Large intestine (tissue), 3 donors: ENCODE data around the gene ETFA. TPM values are rescaled to one million over a fixed set of nuclear protein-coding genes. Genes with fewer than 3 reads are reported as not detected.

ENCODE experiments used
- DNase-seq, 2 donors: peaks; one replicate each; pipeline versions ENCODE4 v3.0.0 to v3.0.0-alpha.2; 2013
- H3K27ac ChIP-seq: one replicate; pipeline ENCODE4 v1.5.1; 2013; ENCODE audit warnings: low read length
- H3K27me3 ChIP-seq: 2 replicates; pipeline ENCODE4 v1.6.1; 2013; ENCODE audit warnings: low read length; ENCODE audit not compliant: control insufficient read depth, insufficient read depth
- H3K36me3 ChIP-seq: 2 replicates; pipeline ENCODE4 v1.6.1; 2013; ENCODE audit warnings: low read length; ENCODE audit not compliant: control insufficient read depth, insufficient read depth
- H3K4me1 ChIP-seq: one replicate; pipeline ENCODE4 v1.6.1; 2013; ENCODE audit warnings: low read length; ENCODE audit not compliant: control insufficient read depth, insufficient read depth
- H3K4me3 ChIP-seq: one replicate; pipeline ENCODE4 v1.5.1; 2013; ENCODE audit warnings: low read length
- H3K9me3 ChIP-seq: one replicate; pipeline ENCODE4 v1.6.1; 2013; ENCODE audit warnings: mild to moderate bottlenecking, low read depth, low read length, moderate library complexity; ENCODE audit not compliant: control insufficient read depth
- WGBS: methylation state at CpG from one replicate; pipeline ENCODE4 v1.1.5; 2013; ENCODE audit warnings: low lambda C conversion rate; ENCODE audit not compliant: insufficient coverage; 5-methylcytosine and 5-hydroxymethylcytosine counted together
- polyA plus RNA-seq: library from polyadenylated mRNA; unstranded; fragments of 120-200 nt; gene quantifications from one replicate; pipeline ENCODE4 v1.2.1, GENCODE V29; 2013

Gene ETFA
- polyA plus RNA-seq, 1 donor, result 179 TPM

GRCh38 chr15:76175442-76175841, 135.8 kb downstream of the ETFA start:
- H3K9me3 ChIP-seq, result no peaks in the 10 kb centered on the region
- DNase-seq, result no peak
- no peak overlapping the region for H3K27ac ChIP-seq
- no CpG with 5 or more reads among the region's 8 CpGs for WGBS
- no peaks in the 10 kb centered on the region for H3K4me1 ChIP-seq
- peaks cover 23% of the 10 kb centered on the region for H3K27me3 ChIP-seq
- no peak overlapping the region for H3K4me3 ChIP-seq
- no peaks in the 10 kb centered on the region for H3K36me3 ChIP-seq

GRCh38 chr15:76174654-76175053, 136.6 kb downstream of the ETFA start:
- no peaks in the 10 kb centered on the region for H3K36me3 ChIP-seq
- peaks cover 23% of the 10 kb centered on the region for H3K27me3 ChIP-seq
- DNase-seq, result no peak
- no peak overlapping the region for H3K27ac ChIP-seq
- WGBS, result no CpG with 5 or more reads among the region's 5 CpGs
- no peaks in the 10 kb centered on the region for H3K9me3 ChIP-seq
- H3K4me3 ChIP-seq, result no peak overlapping the region
- no peaks in the 10 kb centered on the region for H3K4me1 ChIP-seq

- H3K27ac ChIP-seq, result no peak overlapping the region
- no CpG with 5 or more reads among the region's 8 CpGs for WGBS
- H3K9me3 ChIP-seq, result no peaks in the 10 kb centered on the region
- no peak for DNase-seq
- H3K4me1 ChIP-seq, result no peaks in the 10 kb centered on the region
- H3K4me3 ChIP-seq, result no peak overlapping the region
- peaks cover 15% of the 10 kb centered on the region for H3K27me3 ChIP-seq
- no peaks in the 10 kb centered on the region for H3K36me3 ChIP-seq
Measured at GRCh38 chr15:76173317-76173834, 137.9 kb downstream of the ETFA start.

- Histone ChIP-seq H3K27me3 (peaks cover 9% of the 10 kb centered on the region), H3K36me3 (no peaks in the 10 kb centered on the region), H3K4me1 (no peaks in the 10 kb centered on the region), H3K27ac (no peak overlapping the region), H3K9me3 (no peaks in the 10 kb centered on the region), H3K4me3 (no peak overlapping the region)
- WGBS, result no CpG with 5 or more reads among the region's 16 CpGs
- DNase-seq, result no peak
Measured at GRCh38 chr15:76172782-76173181, 138.5 kb downstream of the ETFA start.

DNA sequence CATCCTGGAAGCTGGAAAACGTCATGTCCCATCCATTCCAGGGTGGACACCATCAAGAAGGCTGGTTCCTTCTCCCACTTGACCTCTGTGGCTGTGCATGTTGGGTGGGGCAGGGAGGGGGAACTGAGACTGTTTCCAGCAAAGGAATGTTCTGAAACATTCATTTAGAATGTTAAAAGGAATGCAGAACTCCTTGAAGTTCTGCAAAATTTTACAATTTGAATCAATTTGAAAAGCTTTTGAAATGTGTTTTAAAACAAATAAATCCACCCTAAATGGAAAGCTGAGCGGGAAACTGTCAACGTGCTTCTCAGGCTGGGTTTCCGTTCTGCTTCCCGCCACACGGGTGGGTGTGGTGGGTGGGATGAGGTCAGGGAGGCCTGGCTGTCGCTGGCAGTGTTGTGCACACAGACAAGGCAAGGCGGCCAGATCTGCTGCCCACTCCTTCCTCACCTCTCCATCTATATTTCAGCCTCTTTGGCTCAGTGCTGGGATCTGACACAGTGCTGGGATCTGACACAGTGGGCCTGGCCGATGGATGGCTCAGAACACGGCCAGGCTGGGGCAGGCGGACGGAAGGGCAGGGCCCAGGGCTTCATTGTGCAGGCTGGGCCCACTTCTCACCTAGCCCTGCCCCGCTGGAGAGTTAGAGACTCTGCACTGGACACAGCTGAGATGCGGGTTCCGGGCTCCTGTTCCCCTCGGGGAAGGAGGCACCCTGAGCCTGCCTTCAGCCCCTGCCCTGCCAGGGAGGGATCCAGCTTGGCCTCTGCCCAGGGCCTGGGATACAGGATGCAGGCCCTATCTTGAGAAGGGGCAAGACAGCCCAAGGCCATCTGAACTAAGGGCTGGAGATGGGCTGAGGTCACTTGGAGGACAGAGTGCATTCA, 141.1 kb downstream of the ETFA start:
- Histone ChIP-seq H3K4me3 (no peak overlapping the region), H3K9me3 (no peaks in the 10 kb centered on the region), H3K36me3 (no peaks in the 10 kb centered on the region), H3K27me3 (no peaks in the 10 kb centered on the region), H3K4me1 (no peaks in the 10 kb centered on the region), H3K27ac (no peak overlapping the region)
- WGBS, result no CpG with 5 or more reads among the region's 16 CpGs
- no peak for DNase-seq

DNA sequence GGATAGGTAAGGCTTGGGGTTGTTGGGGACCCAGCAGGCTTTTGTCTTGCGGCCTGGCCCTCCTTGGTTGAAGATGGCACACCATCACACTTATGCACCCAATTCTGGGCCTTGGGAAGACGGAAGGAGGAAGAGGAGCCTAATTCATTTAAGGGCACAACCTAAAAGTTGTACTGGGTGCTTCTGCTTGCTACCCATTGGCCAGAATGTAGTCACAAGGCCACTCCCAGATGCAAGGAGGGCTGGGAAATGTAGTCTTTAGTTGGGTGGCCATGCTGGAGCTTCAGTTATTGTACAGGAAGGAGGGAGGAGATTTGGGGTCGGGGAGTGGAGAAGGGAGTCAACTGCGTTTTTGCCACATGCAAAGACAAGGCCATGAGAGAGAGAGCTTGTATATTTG, 142.3 kb downstream of the ETFA start:
- no peak overlapping the region for H3K4me3 ChIP-seq
- WGBS, result no CpG with 5 or more reads among the region's 4 CpGs
- DNase-seq, result no peak
- no peaks in the 10 kb centered on the region for H3K36me3 ChIP-seq
- H3K9me3 ChIP-seq, result no peaks in the 10 kb centered on the region
- H3K27me3 ChIP-seq, result no peaks in the 10 kb centered on the region
- H3K4me1 ChIP-seq, result no peaks in the 10 kb centered on the region
- H3K27ac ChIP-seq, result no peak overlapping the region

DNA sequence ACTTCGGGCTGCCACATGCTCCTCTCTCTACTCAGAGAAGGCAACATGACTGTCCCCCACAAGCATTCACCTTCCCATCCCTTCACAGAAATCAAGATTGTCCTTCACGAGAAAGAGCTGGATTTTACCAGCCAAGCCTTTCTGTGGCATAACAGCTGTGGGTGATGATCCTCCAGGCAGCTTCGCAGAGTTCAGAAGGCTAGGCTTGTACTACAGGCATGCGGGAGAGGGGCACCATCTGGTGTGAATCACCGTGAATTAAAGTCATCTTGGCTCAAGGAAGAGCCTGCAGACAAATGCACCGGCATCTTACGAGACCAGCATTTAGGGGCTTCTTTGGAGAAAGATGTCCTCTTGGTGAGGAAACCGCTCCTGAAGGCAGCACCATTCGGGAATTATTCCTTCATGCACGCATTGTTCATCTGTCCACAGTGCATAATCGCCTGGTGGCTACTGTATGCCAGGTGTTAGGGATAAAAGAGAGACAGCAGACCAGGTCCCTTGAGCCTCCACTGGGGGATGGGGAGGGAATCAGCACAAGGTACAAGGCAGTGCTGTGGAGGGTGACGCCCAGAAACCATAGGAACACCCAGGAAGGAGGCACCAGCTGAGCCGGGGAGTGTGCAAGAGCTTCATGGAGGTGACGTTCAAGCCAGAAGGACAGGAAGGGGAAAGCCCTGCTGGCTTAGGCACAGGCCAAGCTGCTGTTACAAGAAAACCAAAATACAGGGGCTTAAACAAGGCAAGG, 142.9 kb downstream of the ETFA start:
- Histone ChIP-seq H3K27me3 (no peaks in the 10 kb centered on the region), H3K36me3 (no peaks in the 10 kb centered on the region), H3K4me3 (no peak overlapping the region), H3K27ac (no peak overlapping the region), H3K4me1 (peaks cover 5% of the 10 kb centered on the region), H3K9me3 (no peaks in the 10 kb centered on the region)
- no CpG with 5 or more reads among the region's 14 CpGs for WGBS
- DNase-seq, result no peak

- DNase-seq, result no peak
- Histone ChIP-seq H3K4me1 (peaks cover 13% of the 10 kb centered on the region), H3K36me3 (no peaks in the 10 kb centered on the region), H3K27ac (no peak overlapping the region), H3K9me3 (no peaks in the 10 kb centered on the region), H3K27me3 (no peaks in the 10 kb centered on the region), H3K4me3 (no peak overlapping the region)
- no CpG with 5 or more reads among the region's 15 CpGs for WGBS
Measured at GRCh38 chr15:76165951-76166350, 145.3 kb downstream of the ETFA start.

Other genes starting within 250 kb of the ETFA start
- gene ISL2, start 25.3 kb upstream of the ETFA start, polyA plus RNA-seq, result 2.6 TPM